ENCODE results near the gene TMEM52. TPM values are rescaled to one million over a fixed set of nuclear protein-coding genes. Genes with fewer than 3 reads are reported as not detected.
A peak's percentile ranks its signal among the peaks of the same experiment; 100 is the strongest.
"Not testable (repeated sequence)": the region's sequence is repeated elsewhere in the genome, so short reads cannot be mapped to it uniquely, and the experiment has no call there.

Gene TMEM52
- total and polyA plus RNA-seq, 10 donors = 0.35 to 4.7 (median 1.7) TPM; not detected in 1

- peak; percentile 16 for DNase-seq
- Histone ChIP-seq H3K27ac (no peak overlapping the region), H3K36me3 (no peaks in the 10 kb centered on the region), H3K4me1 (no peaks in the 10 kb centered on the region), H3K27me3 (replicated peaks in 1 of 7) (peaks cover 0 to 22% (median 0%) of the 10 kb centered on the region in 7 donors), H3K9me3 (no peaks in the 10 kb centered on the region), H3K4me3 (no peak overlapping the region)
- intact Hi-C loops (cut with DNase I; ENCODE audit: low total_unique reads) = no loop called here
- no peak for TF ChIP-seq POLR2AphosphoS5 (IDR thresholded peaks at IDR 0.05)
- TF ChIP-seq CTCF (IDR thresholded peaks at IDR 0.05 in 8 of 11, conservative IDR thresholded peaks at IDR 0.05 in 3 of 11) = no peak
- TF ChIP-seq POLR2A (IDR thresholded peaks at IDR 0.05) = no peak
- WGBS, 5 donors = 75 to 80% (median 77%) methylated on average over 13 to 16 of the region's 16 CpGs
Observed at GRCh38 chr1:1937549-1938275, 18.6 kb upstream of the TMEM52 start.

GRCh38 chr1:1937061-1937460 is 18.0 kb upstream of the TMEM52 start:
- Histone ChIP-seq H3K27ac (no peak overlapping the region), H3K4me3 (no peak overlapping the region), H3K4me1 (no peaks in the 10 kb centered on the region), H3K36me3 (no peaks in the 10 kb centered on the region), H3K27me3 (replicated peaks in 1 of 7) (peaks cover 0 to 17% (median 0%) of the 10 kb centered on the region in 7 donors), H3K9me3 (no peaks in the 10 kb centered on the region)
- no peak for TF ChIP-seq CTCF (IDR thresholded peaks at IDR 0.05 in 8 of 11, conservative IDR thresholded peaks at IDR 0.05 in 3 of 11)
- no peak for TF ChIP-seq POLR2AphosphoS5 (IDR thresholded peaks at IDR 0.05)
- TF ChIP-seq POLR2A (IDR thresholded peaks at IDR 0.05) = no peak
- peak; percentile 41 for DNase-seq
- intact Hi-C loops (cut with DNase I; ENCODE audit: low total_unique reads) = no loop called here
- WGBS, 5 donors = 70 to 76% (median 72%) methylated on average over 15 of the region's 15 CpGs

GRCh38 chr1:1934848-1935247 is 15.8 kb upstream of the TMEM52 start:
- H3K9me3 ChIP-seq; DNase-seq; intact Hi-C loops (cut with DNase I; ENCODE audit: low total_unique reads); H3K4me3 ChIP-seq; H3K4me1 ChIP-seq; H3K27me3 ChIP-seq (replicated peaks in 1 of 7); H3K36me3 ChIP-seq; H3K27ac ChIP-seq: not testable (repeated sequence)
- 71 to 95% (median 72%) methylated on average over 4 to 19 of the region's 21 CpGs for WGBS, 5 donors

GRCh38 chr1:1929639-1930545 is 10.8 kb upstream of the TMEM52 start:
- no peaks in the 10 kb centered on the region for H3K36me3 ChIP-seq
- H3K27me3 ChIP-seq (replicated peaks in 1 of 7) = peaks cover 0 to 6% (median 0%) of the 10 kb centered on the region in 7 donors
- intact Hi-C loops (cut with DNase I; ENCODE audit: low total_unique reads) = no loop called here
- no peaks in the 10 kb centered on the region for H3K9me3 ChIP-seq
- TF ChIP-seq POLR2AphosphoS5 (IDR thresholded peaks at IDR 0.05) (no peak), CTCF (IDR thresholded peaks at IDR 0.05 in 8 of 11, conservative IDR thresholded peaks at IDR 0.05 in 3 of 11) (no peak), POLR2A (IDR thresholded peaks at IDR 0.05) (no peak)
- H3K27ac ChIP-seq = no peak overlapping the region
- WGBS, 5 donors = 84 to 87% (median 86%) methylated on average over 30 to 38 of the region's 38 CpGs
- H3K4me1 ChIP-seq = peaks cover 0 to 18% (median 7%) of the 10 kb centered on the region in 6 donors
- H3K4me3 ChIP-seq = no peak overlapping the region
- DNase-seq = peak; percentile 51

Measured in spleen (tissue), 11 donors.